Measurements from ENCODE around the gene NUBPL.

NUBPL gene

DNA sequence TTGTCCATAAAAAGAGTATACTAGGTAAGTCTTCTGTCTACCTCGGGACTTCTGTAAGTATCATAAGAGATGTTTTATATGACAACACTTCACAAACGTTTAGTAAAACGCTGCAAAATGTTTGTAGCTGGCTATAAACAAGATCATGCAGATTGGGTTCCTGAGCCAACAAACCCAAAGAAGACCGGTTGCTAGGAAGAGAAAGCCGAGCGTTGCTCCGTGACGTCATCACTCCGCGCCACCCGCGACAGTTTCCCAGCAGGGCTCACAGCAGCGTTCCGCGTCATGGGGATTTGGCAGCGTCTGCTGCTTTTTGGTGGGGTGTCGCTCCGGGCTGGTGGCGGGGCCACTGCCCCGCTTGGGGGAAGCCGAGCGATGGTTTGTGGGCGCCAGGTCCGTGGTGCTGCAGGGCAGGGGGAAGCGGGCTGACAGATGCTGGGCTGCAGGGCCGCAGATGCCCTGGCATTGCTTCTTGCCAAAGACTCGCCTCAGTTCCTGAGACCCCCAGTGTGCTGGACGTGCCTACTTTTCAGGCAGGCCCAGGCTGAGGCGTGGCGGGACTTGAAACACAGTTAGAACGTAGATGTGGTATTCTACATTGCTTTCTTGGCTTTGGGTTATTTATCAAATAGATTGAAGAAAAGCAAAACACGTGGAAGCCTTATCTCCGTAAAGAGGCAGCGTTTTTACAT, at the start of gene NUBPL:
TSS of gene NUBPL (plus strand) at position 250 of the 692 bp plus-strand sequence. CDS start at position 286, 36 bp downstream.
- DNase-seq, result peak; percentile 90 to 99 (median 96)
- intact Hi-C loops (cut with DNase I), result no loop called here

GRCh38 chr14:31527087-31527486, 34.1 kb upstream of the NUBPL start:
- intact Hi-C loops (cut with DNase I), result no loop called here
- DNase-seq, result no peak

- DNase-seq, result no peak
- intact Hi-C loops (cut with DNase I), result no loop called here
These were observed 33.7 kb upstream of the NUBPL start for GRCh38 chr14:31527546-31527945.

GRCh38 chr14:31529053-31529452, 32.2 kb upstream of the NUBPL start:
- DNase-seq, result no peak
- intact Hi-C loops (cut with DNase I), result no loop called here

- DNase-seq, result no peak
- intact Hi-C loops (cut with DNase I), result no loop called here
These were observed 31.1 kb upstream of the NUBPL start for GRCh38 chr14:31530136-31530535.

- intact Hi-C loops (cut with DNase I), result no loop called here
- no peak for DNase-seq
These were observed 24.8 kb upstream of the NUBPL start for GRCh38 chr14:31536201-31536960.

DNA sequence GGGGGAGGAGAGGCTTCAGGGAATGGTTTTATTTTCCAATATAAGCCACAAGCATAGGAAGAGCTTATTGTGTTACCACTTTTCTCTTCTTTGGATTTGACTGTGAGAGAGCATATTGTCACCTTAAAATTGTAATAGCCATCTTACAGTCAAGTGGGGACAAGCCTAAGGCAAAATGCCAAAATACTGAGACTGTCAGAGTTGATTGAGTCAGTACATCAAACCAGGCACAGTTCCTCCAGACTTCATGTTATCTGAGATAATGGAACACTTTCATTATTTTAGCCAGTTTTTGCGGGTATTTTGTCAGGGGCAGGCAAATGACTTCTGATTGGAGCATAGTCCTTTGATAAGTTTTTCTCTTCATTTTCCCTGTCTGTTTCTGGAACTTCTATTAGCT, 19.5 kb upstream of the NUBPL start:
- no peak for DNase-seq

GRCh38 chr14:31543969-31544799, 17.0 kb upstream of the NUBPL start:
- intact Hi-C loops (cut with DNase I), result no loop called here

More for the DNA sequence above, 19.5 kb upstream of the NUBPL start:
- intact Hi-C loops (cut with DNase I), result no loop called here

DNA sequence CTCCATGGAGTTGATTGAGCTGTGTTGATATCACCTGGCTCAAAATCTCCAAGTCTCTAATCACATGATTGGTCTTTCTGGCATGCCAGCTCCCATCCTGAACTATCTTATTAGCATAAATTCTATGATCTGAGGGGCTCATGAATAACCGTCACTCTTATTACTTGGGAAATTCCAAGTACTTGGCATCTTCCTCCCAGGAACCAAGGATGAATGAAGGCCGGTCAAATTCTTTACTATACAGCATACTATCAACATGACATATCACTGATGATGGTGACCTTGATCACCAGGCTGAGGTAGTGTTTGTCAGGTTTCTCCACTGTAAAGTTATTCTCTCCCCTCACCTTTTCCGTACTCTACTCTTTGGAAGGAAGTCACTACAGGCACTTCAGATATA, 16.4 kb upstream of the NUBPL start:
- no peak for DNase-seq
- intact Hi-C loops (cut with DNase I), result no loop called here

More at GRCh38 chr14:31543969-31544799, 17.0 kb upstream of the NUBPL start:
- DNase-seq, result no peak

- DNase-seq, result no peak
These were observed 15.9 kb upstream of the NUBPL start for GRCh38 chr14:31545328-31545727.

DNA sequence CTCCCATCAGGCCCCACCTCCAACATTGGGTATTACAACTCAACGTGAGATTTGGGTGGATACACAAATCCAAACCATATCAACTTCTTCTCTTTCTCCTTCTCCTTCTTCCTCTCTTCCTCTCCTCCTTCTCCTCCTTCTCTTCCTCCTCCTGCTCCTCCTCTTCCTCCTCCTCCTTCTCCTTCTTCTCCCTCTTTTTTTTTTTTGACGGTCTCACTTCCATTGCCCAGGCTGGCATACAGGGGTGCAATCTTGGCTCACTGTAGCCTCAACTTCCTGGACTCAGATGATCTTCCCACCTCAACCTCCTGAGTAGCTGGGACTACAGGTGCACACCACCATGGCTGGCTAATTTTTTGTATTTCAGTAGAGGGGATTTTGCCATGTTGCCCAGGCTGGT, 11.4 kb upstream of the NUBPL start:
- intact Hi-C loops (cut with DNase I), result no loop called here
- DNase-seq, result no peak

More at GRCh38 chr14:31545328-31545727, 15.9 kb upstream of the NUBPL start:
- intact Hi-C loops (cut with DNase I), result no loop called here

DNA sequence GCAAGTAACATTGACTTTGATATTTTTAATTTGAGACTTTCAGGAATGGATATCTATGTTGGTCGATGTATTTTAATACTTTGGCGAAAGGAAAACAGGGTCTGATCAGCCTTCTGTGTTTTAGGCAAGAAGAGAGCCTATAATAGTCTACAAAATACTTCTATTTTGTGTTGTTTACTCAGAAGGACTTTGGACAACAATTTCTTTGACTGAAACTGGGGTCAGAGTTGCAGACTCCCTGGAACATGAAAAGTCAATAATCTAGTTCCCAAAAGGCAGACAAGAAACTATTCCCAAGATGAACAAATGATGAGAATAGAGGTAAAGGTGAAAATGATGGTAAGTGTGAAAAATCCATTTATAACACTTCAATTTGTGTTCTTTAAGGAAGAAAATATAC, 10.6 kb upstream of the NUBPL start:
- intact Hi-C loops (cut with DNase I), result no loop called here
- DNase-seq, result no peak

DNA sequence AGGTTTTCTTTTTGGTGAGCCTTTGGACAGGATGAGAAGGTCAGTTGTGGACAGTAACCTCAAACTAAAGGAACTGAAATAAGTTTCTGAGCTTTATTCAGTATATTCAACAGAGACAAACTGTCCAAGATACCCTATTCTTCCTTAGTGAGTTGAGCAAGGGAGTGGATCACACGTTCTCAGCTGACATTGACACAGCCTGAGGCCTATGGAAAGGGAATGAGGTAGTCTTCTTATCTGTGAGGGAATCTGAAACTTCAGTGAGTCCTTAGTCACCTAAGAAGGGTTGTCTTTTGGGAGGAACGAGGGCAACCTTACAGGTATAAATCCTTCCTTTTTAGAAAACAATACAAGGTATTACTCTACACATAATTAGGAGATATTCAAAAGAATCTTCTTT, 5.0 kb upstream of the NUBPL start:
- intact Hi-C loops (cut with DNase I), result no loop called here
- no peak for DNase-seq

DNA sequence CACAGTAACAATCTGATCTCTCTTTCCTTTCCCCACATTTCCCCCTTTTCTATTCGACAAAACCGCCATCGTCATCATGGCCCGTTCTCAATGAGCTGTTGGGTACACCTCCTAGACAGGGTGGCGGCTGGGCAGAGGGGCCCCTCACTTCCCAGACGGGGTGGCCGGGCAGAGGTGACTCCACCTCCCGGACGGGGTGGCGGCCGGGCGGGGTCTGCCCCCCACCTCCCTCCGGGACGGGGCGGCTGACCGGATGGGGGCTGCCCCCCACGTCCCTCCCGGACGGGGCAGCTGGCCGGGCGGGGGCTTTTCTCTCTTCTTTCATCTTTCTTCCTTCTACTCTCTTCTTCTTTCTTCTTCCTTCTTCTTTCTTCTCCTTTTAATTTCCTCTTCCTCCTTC, 1.3 kb upstream of the NUBPL start:
- intact Hi-C loops (cut with DNase I), result no loop called here
- no peak for DNase-seq

GRCh38 chr14:31560759-31561154, 447 bp upstream of the NUBPL start:
- DNase-seq, result no peak
- intact Hi-C loops (cut with DNase I), result no loop called here

DNA sequence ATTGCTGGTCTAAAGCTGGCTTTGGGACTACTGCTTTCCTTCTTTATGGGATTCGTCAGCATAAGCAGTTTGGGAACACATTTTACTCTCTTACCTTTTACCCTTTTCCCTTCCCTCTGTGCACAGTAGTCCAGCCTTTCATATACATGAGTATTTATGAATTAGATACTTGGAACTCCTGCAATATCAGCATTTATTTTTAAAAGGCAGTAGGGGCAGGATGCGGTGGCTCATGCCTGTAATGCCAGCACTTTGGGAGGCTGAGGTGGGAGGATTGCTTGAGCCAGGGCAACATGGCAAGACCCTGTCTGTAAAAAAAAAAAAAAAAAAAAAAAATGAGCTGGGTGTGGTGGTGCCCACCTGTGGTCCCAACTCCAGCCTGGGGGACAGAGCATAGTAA, 3.0 kb downstream of the NUBPL start:
- no peak for DNase-seq
- intact Hi-C loops (cut with DNase I), result no loop called here

- intact Hi-C loops (cut with DNase I), result no loop called here
These were observed 5.3 kb downstream of the NUBPL start for GRCh38 chr14:31566456-31566855.

DNA sequence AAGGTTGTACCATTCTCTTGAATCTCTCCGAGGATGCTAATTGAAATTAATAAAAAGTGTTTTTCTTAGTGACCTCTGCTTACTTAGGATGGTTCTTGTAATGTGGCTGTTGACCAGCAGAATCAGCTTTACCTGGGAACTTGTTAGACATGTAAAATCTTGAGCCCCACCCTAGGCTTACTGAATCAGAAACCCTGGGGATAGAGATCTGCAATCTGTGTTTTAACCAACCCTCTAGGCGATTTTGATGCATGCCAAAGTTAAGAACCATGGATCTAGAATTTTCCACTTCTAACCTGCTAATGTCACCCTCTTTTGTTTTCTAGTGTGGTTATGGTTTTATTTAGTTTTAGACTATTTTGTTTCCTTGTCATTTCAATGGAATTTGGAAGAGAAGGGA, 6.5 kb downstream of the NUBPL start:
- intact Hi-C loops (cut with DNase I), result no loop called here
- no peak for DNase-seq

More at GRCh38 chr14:31566456-31566855, 5.3 kb downstream of the NUBPL start:
- no peak for DNase-seq

- intact Hi-C loops (cut with DNase I), result no loop called here
- no peak for DNase-seq
These were observed 7.0 kb downstream of the NUBPL start for GRCh38 chr14:31568161-31568560.

DNA sequence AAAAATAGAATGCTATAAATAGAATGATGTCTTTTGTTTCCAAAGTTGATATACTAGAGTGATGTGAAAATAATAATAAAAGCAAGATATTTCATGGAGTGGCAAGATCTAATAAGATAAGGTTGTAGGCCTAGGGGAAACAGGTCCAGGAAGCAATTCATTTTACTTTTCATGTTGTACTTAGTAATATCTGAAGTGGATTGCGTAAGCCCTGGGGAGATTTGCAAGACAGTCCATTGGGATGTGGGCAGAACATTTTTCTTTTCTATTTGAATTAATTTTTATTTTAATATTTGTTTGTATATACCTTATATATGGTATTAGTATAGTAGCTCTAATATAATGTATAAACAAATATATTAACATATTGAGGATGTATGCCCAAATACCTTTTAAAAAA, 7.5 kb downstream of the NUBPL start:
- no peak for DNase-seq
- intact Hi-C loops (cut with DNase I), result no loop called here
